ENCODE measurements around the gene FSTL4. TPM values are rescaled to one million over a fixed set of nuclear protein-coding genes. Genes with fewer than 3 reads are reported as not detected.

Gene FSTL4
- total and polyA plus RNA-seq, 2 of the 13 experiments (the other 11 are each of a cell fraction or from before 2014, with no cell fraction given) = 2.1 to 3.0 TPM

GRCh38 chr5:133599044-133599443 is 13.3 kb downstream of the FSTL4 start:
- Histone ChIP-seq H4K20me1 (ENCODE audit: insufficient read depth, low read length) (no peaks in the 10 kb centered on the region), H3K9ac (ENCODE audit: insufficient read depth, low read depth, low read length) (no peak overlapping the region), H2AFZ (ENCODE audit: low read length) (no peak overlapping the region), H3K27ac (ENCODE audit: extremely low read length, insufficient read depth, low read length) (no peak overlapping the region), H3K4me3 (replicated peaks in 1 of 3; ENCODE audit: insufficient read depth in 1 of 3, low read depth in 2 of 3, low read length in 3 of 3) (no peak overlapping the region), H3K9me3 (ENCODE audit: low read length) (no peaks in the 10 kb centered on the region), H3K27me3 (ENCODE audit: control insufficient read depth in 1 of 2, insufficient read depth in 2 of 2, low read length in 2 of 2) (peaks cover 0 to 20% of the 10 kb centered on the region in 2 experiments; a peak in 3 of 5 replicates), H3K4me1 (ENCODE audit: insufficient read depth, low read length) (no peaks in the 10 kb centered on the region), H3K4me2 (ENCODE audit: low read depth, low read length) (no peak overlapping the region), H3K36me3 (replicated peaks in 1 of 2; ENCODE audit: control insufficient read depth in 1 of 2, insufficient read depth in 2 of 2, low read length in 2 of 2) (no peaks in the 10 kb centered on the region), H3K79me2 (ENCODE audit: insufficient read depth, low read length) (no peaks in the 10 kb centered on the region)
- ChIA-PET CTCF (ENCODE audit: low intra/inter-chr PET ratio, low total read pairs) (no interaction called here), POLR2A (no interaction called here)
- no TSS peak for BruUV-seq (replicated peaks)
- WGBS (ENCODE audit: low lambda C conversion rate) = 41% methylated on average over 8 of the region's 8 CpGs
- in situ Hi-C loops (cut with HindIII; ENCODE audit: extremely low pct_ligation_motif_present, low pct_unique_long_range_greater_than_20kb) (no loop called here), intact Hi-C loops (cut with micrococcal nuclease; ENCODE audit: unreplicated experiment) (no loop called here)
- TF ChIP-seq, protein P1, sequence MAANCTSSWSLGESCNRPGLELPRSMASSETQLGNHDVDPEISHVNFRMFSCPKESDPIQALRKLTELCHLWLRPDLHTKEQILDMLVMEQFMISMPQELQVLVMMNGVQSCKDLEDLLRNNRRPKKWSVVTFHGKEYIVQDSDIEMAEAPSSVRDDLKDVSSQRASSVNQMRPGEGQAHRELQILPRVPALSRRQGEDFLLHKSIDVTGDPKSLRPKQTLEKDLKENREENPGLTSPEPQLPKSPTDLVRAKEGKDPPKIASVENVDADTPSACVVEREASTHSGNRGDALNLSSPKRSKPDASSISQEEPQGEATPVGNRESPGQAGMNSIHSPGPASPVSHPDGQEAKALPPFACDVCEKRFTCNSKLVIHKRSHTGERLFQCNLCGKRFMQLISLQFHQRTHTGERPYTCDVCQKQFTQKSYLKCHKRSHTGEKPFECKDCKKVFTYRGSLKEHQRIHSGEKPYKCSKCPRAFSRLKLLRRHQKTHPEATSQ (CRISPR knock-in tag; IDR thresholded peaks at IDR 0.05; ENCODE audit: borderline replicate concordance) = no peak
- TF ChIP-seq ARNT (IDR thresholded peaks at IDR 0.05) = no peak
- no peak for TF ChIP-seq SP140L (CRISPR knock-in tag; IDR thresholded peaks at IDR 0.05; ENCODE audit: borderline replicate concordance)
- TF ChIP-seq ZNF275 (CRISPR knock-in tag; IDR thresholded peaks at IDR 0.05; ENCODE audit: borderline replicate concordance) = no peak
- no peak for TF ChIP-seq NONO (IDR thresholded peaks at IDR 0.05)
- no peak for TF ChIP-seq NONO (CRISPR knock-in tag; conservative IDR thresholded peaks at IDR 0.05)
- TF ChIP-seq, protein P2, sequence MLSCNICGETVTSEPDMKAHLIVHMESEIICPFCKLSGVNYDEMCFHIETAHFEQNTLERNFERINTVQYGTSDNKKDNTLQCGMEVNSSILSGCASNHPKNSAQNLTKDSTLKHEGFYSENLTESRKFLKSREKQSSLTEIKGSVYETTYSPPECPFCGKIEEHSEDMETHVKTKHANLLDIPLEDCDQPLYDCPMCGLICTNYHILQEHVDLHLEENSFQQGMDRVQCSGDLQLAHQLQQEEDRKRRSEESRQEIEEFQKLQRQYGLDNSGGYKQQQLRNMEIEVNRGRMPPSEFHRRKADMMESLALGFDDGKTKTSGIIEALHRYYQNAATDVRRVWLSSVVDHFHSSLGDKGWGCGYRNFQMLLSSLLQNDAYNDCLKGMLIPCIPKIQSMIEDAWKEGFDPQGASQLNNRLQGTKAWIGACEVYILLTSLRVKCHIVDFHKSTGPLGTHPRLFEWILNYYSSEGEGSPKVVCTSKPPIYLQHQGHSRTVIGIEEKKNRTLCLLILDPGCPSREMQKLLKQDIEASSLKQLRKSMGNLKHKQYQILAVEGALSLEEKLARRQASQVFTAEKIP (CRISPR knock-in tag; IDR thresholded peaks at IDR 0.05; ENCODE audit: borderline replicate concordance) = no peak
- TF ChIP-seq, protein P3, sequence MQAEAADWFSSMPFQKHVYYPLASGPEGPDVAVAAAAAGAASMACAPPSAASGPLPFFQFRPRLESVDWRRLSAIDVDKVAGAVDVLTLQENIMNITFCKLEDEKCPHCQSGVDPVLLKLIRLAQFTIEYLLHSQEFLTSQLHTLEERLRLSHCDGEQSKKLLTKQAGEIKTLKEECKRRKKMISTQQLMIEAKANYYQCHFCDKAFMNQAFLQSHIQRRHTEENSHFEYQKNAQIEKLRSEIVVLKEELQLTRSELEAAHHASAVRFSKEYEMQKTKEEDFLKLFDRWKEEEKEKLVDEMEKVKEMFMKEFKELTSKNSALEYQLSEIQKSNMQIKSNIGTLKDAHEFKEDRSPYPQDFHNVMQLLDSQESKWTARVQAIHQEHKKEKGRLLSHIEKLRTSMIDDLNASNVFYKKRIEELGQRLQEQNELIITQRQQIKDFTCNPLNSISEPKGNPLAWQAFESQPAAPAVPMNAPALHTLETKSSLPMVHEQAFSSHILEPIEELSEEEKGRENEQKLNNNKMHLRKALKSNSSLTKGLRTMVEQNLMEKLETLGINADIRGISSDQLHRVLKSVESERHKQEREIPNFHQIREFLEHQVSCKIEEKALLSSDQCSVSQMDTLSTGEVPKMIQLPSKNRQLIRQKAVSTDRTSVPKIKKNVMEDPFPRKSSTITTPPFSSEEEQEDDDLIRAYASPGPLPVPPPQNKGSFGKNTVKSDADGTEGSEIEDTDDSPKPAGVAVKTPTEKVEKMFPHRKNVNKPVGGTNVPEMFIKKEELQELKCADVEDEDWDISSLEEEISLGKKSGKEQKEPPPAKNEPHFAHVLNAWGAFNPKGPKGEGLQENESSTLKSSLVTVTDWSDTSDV (CRISPR knock-in tag; IDR thresholded peaks at IDR 0.05) = no peak
- TF ChIP-seq NFE2L2 (IDR thresholded peaks at IDR 0.05; ENCODE audit: low read length) = no peak
- no peak for TF ChIP-seq IRF9 (CRISPR knock-in tag; IDR thresholded peaks at IDR 0.05; ENCODE audit: borderline replicate concordance)
- no peak for TF ChIP-seq SMAD9 (CRISPR knock-in tag; IDR thresholded peaks at IDR 0.05)
- no peak for TF ChIP-seq RXRA (CRISPR knock-in tag; IDR thresholded peaks at IDR 0.05)
- no peak for TF ChIP-seq ZNF121 (CRISPR knock-in tag; IDR thresholded peaks at IDR 0.05)
- TF ChIP-seq ZNF138 (CRISPR knock-in tag; IDR thresholded peaks at IDR 0.05; ENCODE audit: low read depth) = no peak
- no peak for FAIRE-seq
- ATAC-seq = no peak
- no peak for DNase-seq (ENCODE audit: low spot score)

Data from HepG2 (cell line).